Heart right ventricle (tissue), 16 donors: Measurements from ENCODE around the gene OR51M1. TPM values are rescaled to one million over a fixed set of nuclear protein-coding genes. Genes with fewer than 3 reads are reported as not detected.
A peak's percentile ranks its signal among the peaks of the same experiment; 100 is the strongest.

Experiments
- ATAC-seq, 8 donors: fragments of 200-7000 bp; cut with Tn5 transposase; one replicate each; pipeline ENCODE4 v1.9.1; 2020; ENCODE audit warnings: mild to moderate bottlenecking in 8 of 8, moderate library complexity in 8 of 8, moderate number of reproducible peaks in 1 of 8
- DNase-seq, 2 donors: peaks; one replicate each; pipeline ENCODE4 v3.0.0-alpha.2; 2020
- H3K27ac ChIP-seq, 10 donors: fragments of 200-600 bp; sonication (generic) in 2 of 10; one replicate each; pipeline versions ENCODE4 v1.5.0 to v1.8.0; 2020 to 2022; ENCODE audit warnings: mild to moderate bottlenecking in 3 of 10
- H3K27me3 ChIP-seq, 7 donors: fragments of 200-600 bp; one replicate each; pipeline ENCODE4 v1.8.0; 2021 to 2022; ENCODE audit warnings: mild to moderate bottlenecking in 2 of 7
- H3K36me3 ChIP-seq, 9 donors: fragments of 200-600 bp; sonication (generic) in 1 of 9; one replicate each; pipeline versions ENCODE4 v1.5.0 to v1.8.0; 2020 to 2022; ENCODE audit warnings: mild to moderate bottlenecking in 2 of 9
- H3K4me1 ChIP-seq, 9 donors: fragments of 200-600 bp; sonication (generic) in 1 of 9; one replicate each; pipeline versions ENCODE4 v1.5.0 to v1.8.0; 2020 to 2022; ENCODE audit warnings: mild to moderate bottlenecking in 4 of 9
- H3K4me3 ChIP-seq, 10 donors: fragments of 200-600 bp; sonication (generic) in 2 of 10; one replicate each; pipeline versions ENCODE4 v1.5.0 to v1.8.0; 2020 to 2022; ENCODE audit warnings: mild to moderate bottlenecking in 7 of 10, moderate library complexity in 2 of 10
- H3K9me3 ChIP-seq, 11 donors: fragments of 200-600 bp in 10 of 11; sonication (generic) in 2 of 11; one replicate each; pipeline versions ENCODE4 v1.5.0 to v1.8.0; 2013 to 2022; ENCODE audit warnings: mild to moderate bottlenecking in 2 of 11, control low read depth in 1 of 11, moderate library complexity in 1 of 11
- WGBS, 2 donors: extraction: QIAGEN DNeasy Blood & Tissue Kit; methylation state at CpG; one replicate each; pipeline ENCODE4 v1.1.7; 2013; ENCODE audit warnings: inconsistent platforms in 1 of 2; 5-methylcytosine and 5-hydroxymethylcytosine counted together
- intact Hi-C, 10 donors: fragments of 100-400 bp; cut with DNase I; formaldehyde crosslinking; loops; one replicate each; pipeline versions ENCODE4 v1.11.1 to v1.14.2; 2022
- polyA plus RNA-seq, 2 donors: library from polyadenylated mRNA; stranded (reverse); fragments of 200-250 nt; gene quantifications; one replicate each; pipeline ENCODE4 v1.2.3, GENCODE V29; 2013
- total RNA-seq, 10 donors: library from RNA; stranded (reverse); fragmentation: NEBNext Ultra II Directional in 3 of 10; extraction: Animal tissue kit (Norgen Biotek cat#: 25700) in 3 of 10; gene quantifications; one replicate each; pipeline versions ENCODE4 v1.2.1 to v1.2.4, GENCODE V29; 2021 to 2023
- TF ChIP-seq, protein P1 (sequence below), 9 donors: fragments of 200-600 bp; sonication (generic) in 2 of 9; IDR thresholded peaks; one replicate each; pipeline versions ENCODE4 v1.5.0 to v1.8.0; 2021 to 2022; ENCODE audit warnings: antibody characterized with exemption in 9 of 9, mild to moderate bottlenecking in 5 of 9, moderate library complexity in 1 of 9
- donor health status: Arrhythmogenic right ventricular cardiomyopathy.
- donor health status: ischemic (EF 13 %, LVEDD 7.1; RV severe dilation, severe dysfunction).
- donor health status: healthy with polysubstance abuse.
- donor health status: DM: no; HTN: yes; CAD: no.
- donor health status: DM: no; HTN: no; CAD: no.
- donor health status: ischemic (EF 25% LVEDD 6.9; RV normal size, moderate dysfunction).
- donor health status: ischemic (EF 25% LVEDD 5.7; RV mildly dilated, moderate dysfunction).
- donor health status: healthy.
- donor health status: DM: yes; HTN: yes; CAD: no.
- donor health status: Ischemic cardiomyopathy.
- donor health status: ischemic (EF 35%, LVEDD 5.7; RV mildly dilated, moderate dysfunction).
- donor health status: nonischemic (EF 11% LVEDD 7.7; RV severe dilation, severe dysfunction).
- donor health status: DM: yes; HTN: yes; CAD: no.
- donor health status: PGD.
- donor health status: ischemic (EF 29% LVEDD 5.4; RV normal size, mild dysfunction).
- donor health status: nonischemic (EF 23%, LVEDD 6.1; RV moderate dilation, normal function).

OR51M1 gene
- total and polyA plus RNA-seq, 12 donors, result not detected

DNA sequence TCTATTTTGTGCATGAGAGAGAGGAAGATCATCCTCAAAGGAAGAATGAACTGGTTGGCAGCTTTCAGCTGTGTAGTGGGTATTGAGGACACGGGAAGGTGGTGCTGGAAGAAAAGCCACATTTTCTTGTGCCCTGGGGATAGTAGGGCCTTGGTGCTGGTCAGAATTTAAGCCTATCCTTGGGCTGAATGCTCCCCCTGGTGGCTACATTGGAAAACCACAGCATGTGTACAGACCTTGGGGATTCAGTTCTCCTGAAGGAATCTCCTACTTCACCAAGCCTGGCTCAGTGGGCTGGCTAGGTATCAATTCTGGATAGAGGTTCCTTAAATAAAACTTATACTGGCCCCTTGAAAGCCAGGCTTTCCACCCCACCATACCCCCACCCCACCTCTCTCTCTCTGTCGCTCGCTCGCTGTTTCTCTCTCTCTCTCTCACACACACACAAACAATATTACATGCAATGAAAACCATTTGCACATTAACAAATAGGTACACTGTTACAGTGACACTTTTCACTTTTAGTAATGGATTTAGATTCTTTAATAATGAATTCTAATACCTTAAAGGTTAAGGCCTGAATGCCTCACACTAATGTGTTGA is 2.8 kb upstream of the OR51M1 start:
- Histone ChIP-seq H3K27me3 (no peaks in the 10 kb centered on the region), H3K27ac (no peak overlapping the region), H3K36me3 (no peaks in the 10 kb centered on the region), H3K9me3 (peaks cover 0 to 4% (median 0%) of the 10 kb centered on the region in 11 donors), H3K4me1 (no peaks in the 10 kb centered on the region), H3K4me3 (no peak overlapping the region)
- DNase-seq (peak in 1 of 2 donors; percentile 32), ATAC-seq (peak in 5 of 8 donors; percentile 52 to 75 (median 66))
- 77 to 80% methylated on average over 4 of the region's 4 CpGs for WGBS, 2 donors
- intact Hi-C loops, result loop anchor here (1.0 to 10.0 kb wide), 9 partner anchors 174 to 756 kb away; partner anchors contain the start of gene OR51V1 (in 5 of the 10)
- TF ChIP-seq, protein P1, sequence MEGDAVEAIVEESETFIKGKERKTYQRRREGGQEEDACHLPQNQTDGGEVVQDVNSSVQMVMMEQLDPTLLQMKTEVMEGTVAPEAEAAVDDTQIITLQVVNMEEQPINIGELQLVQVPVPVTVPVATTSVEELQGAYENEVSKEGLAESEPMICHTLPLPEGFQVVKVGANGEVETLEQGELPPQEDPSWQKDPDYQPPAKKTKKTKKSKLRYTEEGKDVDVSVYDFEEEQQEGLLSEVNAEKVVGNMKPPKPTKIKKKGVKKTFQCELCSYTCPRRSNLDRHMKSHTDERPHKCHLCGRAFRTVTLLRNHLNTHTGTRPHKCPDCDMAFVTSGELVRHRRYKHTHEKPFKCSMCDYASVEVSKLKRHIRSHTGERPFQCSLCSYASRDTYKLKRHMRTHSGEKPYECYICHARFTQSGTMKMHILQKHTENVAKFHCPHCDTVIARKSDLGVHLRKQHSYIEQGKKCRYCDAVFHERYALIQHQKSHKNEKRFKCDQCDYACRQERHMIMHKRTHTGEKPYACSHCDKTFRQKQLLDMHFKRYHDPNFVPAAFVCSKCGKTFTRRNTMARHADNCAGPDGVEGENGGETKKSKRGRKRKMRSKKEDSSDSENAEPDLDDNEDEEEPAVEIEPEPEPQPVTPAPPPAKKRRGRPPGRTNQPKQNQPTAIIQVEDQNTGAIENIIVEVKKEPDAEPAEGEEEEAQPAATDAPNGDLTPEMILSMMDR (IDR thresholded peaks at IDR 0.05), result peak; percentile 25 to 73 (median 62)

DNA sequence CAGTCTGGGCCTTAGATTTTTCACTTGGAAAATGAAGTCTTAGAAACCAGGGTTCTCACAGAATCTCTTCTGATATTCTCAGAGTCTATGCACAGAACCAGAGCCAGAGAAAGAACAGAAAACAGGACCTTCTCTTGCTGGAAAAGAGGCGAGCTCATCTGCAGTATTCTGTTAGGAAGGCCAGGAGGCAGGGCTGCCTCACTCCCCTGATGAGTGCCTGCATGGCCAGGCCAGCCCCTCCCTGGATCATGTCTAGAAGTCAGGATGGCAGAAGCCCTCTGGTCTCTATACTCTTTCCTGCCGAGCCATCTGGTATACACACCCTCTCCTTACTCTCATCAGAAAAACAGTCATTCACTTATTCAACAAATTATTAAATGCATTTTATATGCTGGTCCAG is 723 bp downstream of the OR51M1 start:
- TF ChIP-seq, protein P1 (IDR thresholded peaks at IDR 0.05), result no peak

DNA sequence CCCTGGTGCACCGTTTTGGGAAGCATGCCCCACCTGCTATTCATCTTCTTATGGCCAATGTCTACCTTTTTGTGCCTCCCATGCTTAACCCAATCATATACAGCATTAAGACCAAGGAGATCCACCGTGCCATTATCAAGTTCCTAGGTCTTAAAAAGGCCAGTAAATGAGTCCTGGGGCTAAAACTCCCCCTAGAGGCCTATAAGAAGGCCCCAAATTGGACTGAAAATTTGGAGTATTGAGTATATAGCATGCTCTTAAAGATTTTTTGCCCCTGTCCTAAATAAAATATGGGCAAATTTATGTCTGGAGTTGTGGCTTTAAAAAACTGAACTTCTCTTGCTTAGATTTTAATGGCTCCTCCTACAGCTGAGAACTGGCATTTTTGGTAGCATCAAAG is 6.6 kb downstream of the OR51M1 start:
- H3K4me1 ChIP-seq, result no peaks in the 10 kb centered on the region
- no peaks in the 10 kb centered on the region for H3K9me3 ChIP-seq
- intact Hi-C loops, result no loop called here
- ATAC-seq (no peak), DNase-seq (no peak)
- TF ChIP-seq, protein P1 (IDR thresholded peaks at IDR 0.05), result no peak
- no peaks in the 10 kb centered on the region for H3K36me3 ChIP-seq
- H3K27ac ChIP-seq, result no peak overlapping the region
- H3K27me3 ChIP-seq, result no peaks in the 10 kb centered on the region
- no peak overlapping the region for H3K4me3 ChIP-seq
- 67 to 73% methylated on average over 2 of the region's 2 CpGs for WGBS, 2 donors

More for the DNA sequence above, 723 bp downstream of the OR51M1 start:
- no peak overlapping the region for H3K4me3 ChIP-seq
- H3K4me1 ChIP-seq, result no peaks in the 10 kb centered on the region
- H3K9me3 ChIP-seq, result no peaks in the 10 kb centered on the region
- no peak overlapping the region for H3K27ac ChIP-seq
- no peaks in the 10 kb centered on the region for H3K27me3 ChIP-seq
- H3K36me3 ChIP-seq, result no peaks in the 10 kb centered on the region
- ATAC-seq (no peak), DNase-seq (no peak)
- 55 to 59% methylated on average over 2 of the region's 2 CpGs for WGBS, 2 donors
- intact Hi-C loops, result loop anchor here in 9 of 10 donors (5.0 to 10.0 kb wide), 6 partner anchors 177 to 760 kb away; partner anchors contain the start of gene OR51V1 (in 5 of the 9)

DNA sequence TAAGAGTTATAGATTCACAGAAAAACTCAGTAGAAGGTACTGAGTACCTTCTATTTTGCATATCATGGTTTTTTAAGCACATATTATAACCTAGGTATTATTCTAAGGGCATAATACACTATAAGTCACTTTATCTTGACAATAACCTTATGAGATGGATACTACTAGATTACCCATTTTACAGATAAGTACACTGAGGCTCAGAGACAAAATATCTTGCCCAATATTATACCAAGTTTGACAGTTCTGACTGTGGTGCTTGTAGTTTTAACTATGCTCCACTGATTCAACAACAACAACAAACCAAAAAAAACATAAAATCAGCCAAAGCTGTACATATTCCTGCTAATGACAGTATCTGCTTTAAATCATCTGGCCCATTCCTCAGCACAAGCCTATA is 10.5 kb downstream of the OR51M1 start:
- Histone ChIP-seq H3K27ac (no peak overlapping the region), H3K36me3 (no peaks in the 10 kb centered on the region), H3K9me3 (no peaks in the 10 kb centered on the region), H3K4me1 (no peaks in the 10 kb centered on the region), H3K27me3 (no peaks in the 10 kb centered on the region), H3K4me3 (no peak overlapping the region)
- DNase-seq (no peak), ATAC-seq (no peak)
- TF ChIP-seq, protein P1 (IDR thresholded peaks at IDR 0.05), result no peak
- intact Hi-C loops, result no loop called here
